GM23338 (cell line): Measurements from ENCODE around the gene HHIPL1. TPM values are rescaled to one million over a fixed set of nuclear protein-coding genes. Genes with fewer than 3 reads are reported as not detected.

ENCODE experiments used
- ATAC-seq: fragments of 200-7000 bp; cut with Tn5 transposase; 3 replicates; pipeline ENCODE4 v1.9.1; 2020
- DNase-seq: peaks from one replicate; pipeline ENCODE4 v3.0.0-alpha.2; 2015; ENCODE audit warnings: low spot score
- H2AFZ ChIP-seq: fragments of 200-600 bp; sonication (generic); 2 replicates; pipeline ENCODE4 v1.8.0; 2016; ENCODE audit warnings: antibody characterized with exemption, mild to moderate bottlenecking, moderate library complexity
- H3F3A ChIP-seq: fragments of 200-600 bp; sonication (generic); replicated peaks from 2 replicates; pipeline ENCODE4 v1.8.0; 2017; ENCODE audit warnings: antibody characterized with exemption, mixed run types, low read depth
- H3K27ac ChIP-seq: fragments of 200-600 bp; sonication (generic); 2 replicates; pipeline ENCODE4 v1.6.1; 2016; ENCODE audit warnings: low read depth
- H3K27me3 ChIP-seq: fragments of 200-600 bp; sonication (generic); 2 replicates; pipeline ENCODE4 v1.8.0; 2016; ENCODE audit warnings: mild to moderate bottlenecking, mixed run types, moderate library complexity; ENCODE audit not compliant: insufficient read depth
- H3K36me3 ChIP-seq: fragments of 200-600 bp; sonication (generic); 2 replicates; pipeline ENCODE4 v1.8.0; 2016; ENCODE audit warnings: mild to moderate bottlenecking; ENCODE audit not compliant: insufficient read depth
- H3K4me1 ChIP-seq: fragments of 200-600 bp; sonication (generic); 2 replicates; pipeline ENCODE4 v1.8.0; 2016; ENCODE audit warnings: mild to moderate bottlenecking, moderate library complexity; ENCODE audit not compliant: insufficient read depth
- H3K4me2 ChIP-seq: fragments of 200-600 bp; sonication (generic); 2 replicates; pipeline ENCODE4 v1.7.1; 2017; ENCODE audit warnings: mixed run types
- H3K4me3 ChIP-seq: fragments of 200-600 bp; sonication (generic); 2 replicates; pipeline ENCODE4 v1.6.1; 2016; ENCODE audit warnings: mixed run types
- H3K79me2 ChIP-seq: fragments of 200-600 bp; sonication (generic); replicated peaks from 2 replicates; pipeline ENCODE4 v1.8.0; 2017; ENCODE audit warnings: mild to moderate bottlenecking; ENCODE audit not compliant: insufficient read depth
- H3K9me2 ChIP-seq: fragments of 200-600 bp; sonication (generic); 2 replicates; pipeline ENCODE4 v1.8.0; 2017; ENCODE audit not compliant: insufficient read depth
- H4K20me1 ChIP-seq: fragments of 200-600 bp; sonication (generic); replicated peaks from 2 replicates; pipeline ENCODE4 v1.8.0; 2017; ENCODE audit warnings: mild to moderate bottlenecking; ENCODE audit not compliant: insufficient read depth
- H3K27ac Mint-ChIP-seq: 2 replicates; pipeline ENCODE4 v1.8.0; 2020; ENCODE audit warnings: inconsistent platforms, mild to moderate bottlenecking, moderate library complexity, mixed read lengths
- H3K27me3 Mint-ChIP-seq: 3 replicates; pipeline ENCODE4 v1.8.0; 2022; ENCODE audit warnings: low read depth, mild to moderate bottlenecking, moderate library complexity, mixed read lengths, inconsistent platforms; ENCODE audit not compliant: insufficient read depth, poor library complexity
- H3K36me3 Mint-ChIP-seq: 3 replicates; pipeline ENCODE4 v1.8.0; 2021; ENCODE audit warnings: low read depth, mild to moderate bottlenecking, inconsistent platforms, moderate library complexity, mixed read lengths
- H3K4me1 Mint-ChIP-seq: 3 replicates; pipeline ENCODE4 v1.8.0; 2020; ENCODE audit warnings: mild to moderate bottlenecking, inconsistent platforms, mixed read lengths
- H3K4me3 Mint-ChIP-seq: 3 replicates; pipeline ENCODE4 v1.8.0; 2021; ENCODE audit warnings: moderate library complexity, mild to moderate bottlenecking, inconsistent platforms, mixed read lengths
- H3K9me3 Mint-ChIP-seq: 3 replicates; pipeline ENCODE4 v1.8.0; 2020; ENCODE audit warnings: moderate library complexity, mild to moderate bottlenecking, inconsistent platforms, mixed read lengths
- EZH2 ChIP-seq: fragments of 200-600 bp; sonication (generic); IDR thresholded peaks from one replicate; pipeline ENCODE4 v1.8.0; 2017; ENCODE audit warnings: antibody characterized with exemption, mild to moderate bottlenecking, low read depth; ENCODE audit not compliant: unreplicated experiment
- POLR2AphosphoS5 ChIP-seq: IDR thresholded peaks from 2 replicates; pipeline ENCODE4 v1.6.1; 2016; ENCODE audit warnings: antibody characterized with exemption, low read depth
- REST ChIP-seq: IDR thresholded peaks from one replicate; pipeline ENCODE4 v1.6.1; 2018; ENCODE audit warnings: antibody characterized with exemption; ENCODE audit not compliant: unreplicated experiment
- STAT1 ChIP-seq: IDR thresholded peaks from one replicate; pipeline ENCODE4 v1.6.1; 2016; ENCODE audit warnings: antibody characterized with exemption; ENCODE audit not compliant: unreplicated experiment
- ZNF331 ChIP-seq: fragments of 250-450 bp; sonication (Bioruptor Pico); IDR thresholded peaks from 2 replicates; pipeline ENCODE4 v1.5.0; 2020; ENCODE audit warnings: low read depth, mild to moderate bottlenecking, moderate library complexity
- ZNF462 ChIP-seq: fragments of 250-450 bp; sonication (Bioruptor Pico); IDR thresholded peaks from 2 replicates; pipeline ENCODE4 v1.5.0; 2020; ENCODE audit warnings: mild to moderate bottlenecking, moderate library complexity
- polyA plus RNA-seq: library from polyadenylated mRNA; unstranded; fragments of >200 nt; fragmentation: Nextera tagmentation; extraction: Ambion mirVana; gene quantifications from 2 replicates; pipeline ENCODE4 v1.2.1, GENCODE V29; 2016
- total RNA-seq: library from RNA; depleted of rRNA; stranded (reverse); fragments of >200 nt; shearing (Covaris generic); gene quantifications from 2 replicates; pipeline ENCODE4 v1.2.3, GENCODE V29; 2014
- TF ChIP-seq, protein P1 (sequence below), 2 experiments: fragments of 200-600 bp in 1 of 2; sonication (generic) in 1 of 2; conservative IDR thresholded peaks; 2 replicates each; pipeline versions ENCODE4 v1.5.1 to v1.6.1; 2016 to 2017; ENCODE audit warnings: antibody characterized with exemption in 2 of 2, low read depth in 2 of 2, mild to moderate bottlenecking in 2 of 2, moderate library complexity in 1 of 2

The HHIPL1 gene
- total and polyA plus RNA-seq, 2 experiments from 2014 or later = 1.9 to 2.0 TPM

DNA sequence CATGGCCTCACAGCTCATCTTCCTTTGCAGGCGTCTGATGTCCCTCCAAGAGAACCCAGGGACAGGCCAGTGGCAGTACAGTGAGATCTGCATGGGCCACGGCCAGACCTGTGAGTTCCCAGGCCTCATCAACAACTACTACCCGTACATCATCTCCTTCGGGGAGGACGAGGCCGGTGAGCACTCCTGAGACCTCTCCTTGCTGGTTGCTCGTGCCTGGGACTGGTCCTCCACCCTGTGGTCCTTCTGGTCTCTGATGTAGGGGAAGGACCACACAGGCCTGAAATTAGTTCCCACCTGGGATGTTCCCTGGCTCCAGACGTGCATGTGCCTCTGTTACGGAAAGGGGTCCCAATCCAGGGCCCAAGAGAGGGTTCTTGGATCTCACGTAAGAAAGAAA, 17.9 kb downstream of the HHIPL1 start:
- no peak overlapping the region for H3K27ac ChIP-seq
- TF ChIP-seq ZNF331 (CRISPR knock-in tag) (no peak), EZH2 (no peak), STAT1 (no peak), REST (no peak), ZNF462 (CRISPR knock-in tag) (no peak), POLR2AphosphoS5 (no peak)
- TF ChIP-seq, protein P1, sequence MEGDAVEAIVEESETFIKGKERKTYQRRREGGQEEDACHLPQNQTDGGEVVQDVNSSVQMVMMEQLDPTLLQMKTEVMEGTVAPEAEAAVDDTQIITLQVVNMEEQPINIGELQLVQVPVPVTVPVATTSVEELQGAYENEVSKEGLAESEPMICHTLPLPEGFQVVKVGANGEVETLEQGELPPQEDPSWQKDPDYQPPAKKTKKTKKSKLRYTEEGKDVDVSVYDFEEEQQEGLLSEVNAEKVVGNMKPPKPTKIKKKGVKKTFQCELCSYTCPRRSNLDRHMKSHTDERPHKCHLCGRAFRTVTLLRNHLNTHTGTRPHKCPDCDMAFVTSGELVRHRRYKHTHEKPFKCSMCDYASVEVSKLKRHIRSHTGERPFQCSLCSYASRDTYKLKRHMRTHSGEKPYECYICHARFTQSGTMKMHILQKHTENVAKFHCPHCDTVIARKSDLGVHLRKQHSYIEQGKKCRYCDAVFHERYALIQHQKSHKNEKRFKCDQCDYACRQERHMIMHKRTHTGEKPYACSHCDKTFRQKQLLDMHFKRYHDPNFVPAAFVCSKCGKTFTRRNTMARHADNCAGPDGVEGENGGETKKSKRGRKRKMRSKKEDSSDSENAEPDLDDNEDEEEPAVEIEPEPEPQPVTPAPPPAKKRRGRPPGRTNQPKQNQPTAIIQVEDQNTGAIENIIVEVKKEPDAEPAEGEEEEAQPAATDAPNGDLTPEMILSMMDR (conservative IDR thresholded peaks at IDR 0.05; ENCODE audit: low read depth in 2 of 2) = no peak
- ATAC-seq (no peak), DNase-seq (no peak)
- no peak overlapping the region for H3K4me3 ChIP-seq
- no peaks in the 10 kb centered on the region for H3K36me3 ChIP-seq
- H3F3A ChIP-seq = peaks cover 16% of the 10 kb centered on the region; the same call in 1 of the 2 replicates
- no peaks in the 10 kb centered on the region for H3K9me2 ChIP-seq
- peaks cover 45% of the 10 kb centered on the region for H3K4me1 Mint-ChIP-seq
- H3K4me1 ChIP-seq = peaks cover 37% of the 10 kb centered on the region
- H3K27me3 ChIP-seq = peaks cover 30% of the 10 kb centered on the region
- peaks cover 9% of the 10 kb centered on the region; the same call in 1 of the 3 replicates for H3K36me3 Mint-ChIP-seq
- H2AFZ ChIP-seq = no peak overlapping the region
- peaks cover 33% of the 10 kb centered on the region for H3K27me3 Mint-ChIP-seq
- H3K4me2 ChIP-seq = no peak overlapping the region
- no peaks in the 10 kb centered on the region for H3K79me2 ChIP-seq
- no peaks in the 10 kb centered on the region; the same call in 1 of the 2 replicates for H4K20me1 ChIP-seq
- H3K9me3 Mint-ChIP-seq = no peaks in the 10 kb centered on the region
- H3K27ac Mint-ChIP-seq = no peak overlapping the region
- H3K4me3 Mint-ChIP-seq = no peak overlapping the region; the same call in 2 of the 3 replicates
